Measurements from ENCODE around the gene FARP2.

- TF ChIP-seq CTCF (IDR thresholded peaks at IDR 0.05) (no peak), POLR2A (IDR thresholded peaks at IDR 0.05) (no peak)
Measured at GRCh38 chr2:241329669-241330615, 26.1 kb upstream of the FARP2 start.

Measured in heart left ventricle (tissue), 13 donors.